Pulmonary artery endothelial cell (primary cell): ENCODE measurements around the gene STAG3. TPM values are rescaled to one million over a fixed set of nuclear protein-coding genes. Genes with fewer than 3 reads are reported as not detected.
"Not testable (repeated sequence)": the region's sequence is repeated elsewhere in the genome, so short reads cannot be mapped to it uniquely, and the experiment has no call there.

Source experiments
- DNase-seq: peaks from one replicate; pipeline ENCODE4 v3.0.0-alpha.2; 2011; ENCODE audit warnings: low read depth, low spot score
- total RNA-seq: library from RNA; depleted of rRNA; stranded (reverse); fragments of >200 nt; gene quantifications from 2 replicates; pipeline ENCODE4 v1.2.3, GENCODE V29; 2014

The STAG3 gene
- total RNA-seq = 0.13 and 0.42 TPM in 2 replicates

GRCh38 chr7:100177045-100178001, at the start of gene STAG3, which contains the start of gene GPC2:
Gene STAG3 (plus strand): TSS chr7:100177918. CDS start chr7:100180557, 2,639 bp downstream.
Gene GPC2 (minus strand): TSS chr7:100177381. CDS start chr7:100177199, 182 bp downstream.
- DNase-seq = peak; percentile 87

- no peak for DNase-seq
Measured at GRCh38 chr7:100128637-100128963, 49.1 kb upstream of the STAG3 start.

- not testable (repeated sequence) for DNase-seq
Measured at GRCh38 chr7:100130220-100130607, 47.5 kb upstream of the STAG3 start.

- no peak for DNase-seq
Measured at GRCh38 chr7:100130608-100131453, 46.9 kb upstream of the STAG3 start.

GRCh38 chr7:100132126-100132525, 45.6 kb upstream of the STAG3 start:
- no peak for DNase-seq

- DNase-seq = peak; percentile 29
Measured at GRCh38 chr7:100132697-100133151, 45.0 kb upstream of the STAG3 start.

- DNase-seq = no peak
Measured at GRCh38 chr7:100137851-100138760, 39.6 kb upstream of the STAG3 start.

- no peak for DNase-seq
Measured at GRCh38 chr7:100141555-100141949, 36.2 kb upstream of the STAG3 start.

- no peak for DNase-seq
Measured at GRCh38 chr7:100142461-100142860, 35.3 kb upstream of the STAG3 start.

- not testable (repeated sequence) for DNase-seq
Measured at GRCh38 chr7:100146350-100146749, 31.4 kb upstream of the STAG3 start.

GRCh38 chr7:100147278-100147677, 30.4 kb upstream of the STAG3 start:
- no peak for DNase-seq

GRCh38 chr7:100148225-100148558, 29.5 kb upstream of the STAG3 start:
- no peak for DNase-seq

GRCh38 chr7:100148559-100149328, 29.0 kb upstream of the STAG3 start, which contains the start of gene LAMTOR4:
Gene LAMTOR4 (plus strand): TSS chr7:100148918. CDS start chr7:100148973, 55 bp downstream.
- DNase-seq = peak; percentile 96

- no peak for DNase-seq
Measured at GRCh38 chr7:100152404-100152803, 25.3 kb upstream of the STAG3 start.

GRCh38 chr7:100152937-100153666, 24.6 kb upstream of the STAG3 start:
- DNase-seq = no peak

GRCh38 chr7:100153708-100154535, 23.8 kb upstream of the STAG3 start:
- no peak for DNase-seq

- no peak for DNase-seq
Measured at GRCh38 chr7:100154651-100155491, 22.8 kb upstream of the STAG3 start.
